SK-N-MC (cell line): Measurements from ENCODE around the gene VGLL4.

ENCODE experiments used
- EZH2 ChIP-seq: fragments of 200-600 bp; sonication (generic); IDR thresholded peaks from one replicate; pipeline ENCODE4 v1.6.1; 2017; ENCODE audit warnings: antibody characterized with exemption
- POLR2AphosphoS5 ChIP-seq: IDR thresholded peaks from 2 replicates; pipeline ENCODE4 v1.6.1; 2012; ENCODE audit warnings: mild to moderate bottlenecking, low read depth, low read length, borderline replicate concordance

DNA sequence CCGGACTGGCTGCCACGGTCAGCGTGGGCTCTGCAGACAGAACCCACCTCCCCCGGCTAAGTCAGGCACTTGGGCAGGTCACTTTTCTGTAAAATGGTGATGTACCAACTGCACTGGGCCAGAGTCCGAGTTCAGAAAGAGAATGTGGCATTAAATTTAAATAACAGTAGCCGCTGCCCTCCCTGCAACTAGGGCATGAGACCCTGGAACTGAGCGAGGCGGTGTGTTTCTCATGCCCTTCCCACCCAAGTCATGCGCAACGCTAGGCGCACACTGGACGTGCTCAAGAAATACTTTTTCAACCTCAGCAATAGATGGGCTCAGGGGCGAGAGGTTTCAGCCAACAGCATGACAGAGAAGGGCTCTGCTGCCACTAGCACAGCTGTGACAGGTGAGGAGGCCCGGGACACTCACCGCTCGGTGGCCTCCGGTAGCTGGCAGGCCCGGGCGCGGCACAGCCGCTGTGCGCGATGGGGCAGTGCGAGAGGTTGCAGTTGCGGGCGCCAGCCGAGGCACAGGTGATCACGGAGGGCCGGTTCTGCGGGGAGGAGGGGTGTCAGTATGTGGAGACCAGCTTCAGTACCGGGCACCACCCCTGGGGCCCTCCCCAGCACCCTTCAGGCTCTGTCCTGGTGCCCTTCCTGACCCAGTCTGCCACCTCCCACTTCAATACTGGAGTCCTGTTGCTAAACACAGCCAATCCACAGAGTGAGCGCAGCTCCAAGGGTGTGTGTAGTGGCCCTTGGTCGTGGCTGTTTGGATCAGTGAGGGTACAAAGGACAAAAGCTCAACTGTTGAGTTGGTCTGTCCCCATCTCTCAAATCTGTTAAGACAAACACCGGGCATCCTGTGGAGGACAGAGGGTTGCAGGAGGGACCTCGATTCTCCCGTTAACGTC, 84.5 kb downstream of the VGLL4 start:
- TF ChIP-seq EZH2: no peak
- TF ChIP-seq POLR2AphosphoS5: no peak
